ENCODE measurements around the gene PIN4.

PIN4 gene

GRCh38 chrX:72238183-72238582, 56.6 kb downstream of the PIN4 start:
- no peaks in the 10 kb centered on the region for H3K9me3 ChIP-seq (replicated peaks; ENCODE audit: insufficient read depth, low read length)
- no peak overlapping the region for H2AFZ ChIP-seq (ENCODE audit: low read length)
- H3K4me3 ChIP-seq (ENCODE audit: low read length), result peak overlapping the region; percentile 66
- no peak for DNase-seq
- H3K4me1 ChIP-seq (ENCODE audit: low read length), result no peaks in the 10 kb centered on the region
- no peaks in the 10 kb centered on the region for H3K27me3 ChIP-seq (replicated peaks; ENCODE audit: insufficient read depth, low read length)
- H3K9me2 ChIP-seq (replicated peaks; ENCODE audit: insufficient read depth, low read length), result no peaks in the 10 kb centered on the region
- no peaks in the 10 kb centered on the region for H3K36me3 ChIP-seq (replicated peaks; ENCODE audit: insufficient read depth, low read length)
- TF ChIP-seq, protein P1, sequence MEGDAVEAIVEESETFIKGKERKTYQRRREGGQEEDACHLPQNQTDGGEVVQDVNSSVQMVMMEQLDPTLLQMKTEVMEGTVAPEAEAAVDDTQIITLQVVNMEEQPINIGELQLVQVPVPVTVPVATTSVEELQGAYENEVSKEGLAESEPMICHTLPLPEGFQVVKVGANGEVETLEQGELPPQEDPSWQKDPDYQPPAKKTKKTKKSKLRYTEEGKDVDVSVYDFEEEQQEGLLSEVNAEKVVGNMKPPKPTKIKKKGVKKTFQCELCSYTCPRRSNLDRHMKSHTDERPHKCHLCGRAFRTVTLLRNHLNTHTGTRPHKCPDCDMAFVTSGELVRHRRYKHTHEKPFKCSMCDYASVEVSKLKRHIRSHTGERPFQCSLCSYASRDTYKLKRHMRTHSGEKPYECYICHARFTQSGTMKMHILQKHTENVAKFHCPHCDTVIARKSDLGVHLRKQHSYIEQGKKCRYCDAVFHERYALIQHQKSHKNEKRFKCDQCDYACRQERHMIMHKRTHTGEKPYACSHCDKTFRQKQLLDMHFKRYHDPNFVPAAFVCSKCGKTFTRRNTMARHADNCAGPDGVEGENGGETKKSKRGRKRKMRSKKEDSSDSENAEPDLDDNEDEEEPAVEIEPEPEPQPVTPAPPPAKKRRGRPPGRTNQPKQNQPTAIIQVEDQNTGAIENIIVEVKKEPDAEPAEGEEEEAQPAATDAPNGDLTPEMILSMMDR (IDR thresholded peaks at IDR 0.05; ENCODE audit: low read length), result no peak
- TF ChIP-seq EZH2 (optimal IDR thresholded peaks at IDR 0.05; ENCODE audit: low read depth, low read length), result no peak
- no peak for TF ChIP-seq EZH2phosphoT487 (IDR thresholded peaks at IDR 0.05; ENCODE audit: low read length)
- peak overlapping the region; percentile 47; the same call in 1 of the 2 replicates for H3K9ac ChIP-seq (ENCODE audit: low read length)
- peaks cover 24% of the 10 kb centered on the region for H3K79me2 ChIP-seq (ENCODE audit: low read length)
- no peak overlapping the region for H3K27ac ChIP-seq (ENCODE audit: low read length)
- no peaks in the 10 kb centered on the region for H3F3A ChIP-seq (ENCODE audit: insufficient read depth, low read length)
- H4K20me1 ChIP-seq (ENCODE audit: insufficient read depth, low read length), result no peaks in the 10 kb centered on the region
- H3K4me2 ChIP-seq (ENCODE audit: low read depth, low read length), result peak overlapping the region; percentile 78

DNA sequence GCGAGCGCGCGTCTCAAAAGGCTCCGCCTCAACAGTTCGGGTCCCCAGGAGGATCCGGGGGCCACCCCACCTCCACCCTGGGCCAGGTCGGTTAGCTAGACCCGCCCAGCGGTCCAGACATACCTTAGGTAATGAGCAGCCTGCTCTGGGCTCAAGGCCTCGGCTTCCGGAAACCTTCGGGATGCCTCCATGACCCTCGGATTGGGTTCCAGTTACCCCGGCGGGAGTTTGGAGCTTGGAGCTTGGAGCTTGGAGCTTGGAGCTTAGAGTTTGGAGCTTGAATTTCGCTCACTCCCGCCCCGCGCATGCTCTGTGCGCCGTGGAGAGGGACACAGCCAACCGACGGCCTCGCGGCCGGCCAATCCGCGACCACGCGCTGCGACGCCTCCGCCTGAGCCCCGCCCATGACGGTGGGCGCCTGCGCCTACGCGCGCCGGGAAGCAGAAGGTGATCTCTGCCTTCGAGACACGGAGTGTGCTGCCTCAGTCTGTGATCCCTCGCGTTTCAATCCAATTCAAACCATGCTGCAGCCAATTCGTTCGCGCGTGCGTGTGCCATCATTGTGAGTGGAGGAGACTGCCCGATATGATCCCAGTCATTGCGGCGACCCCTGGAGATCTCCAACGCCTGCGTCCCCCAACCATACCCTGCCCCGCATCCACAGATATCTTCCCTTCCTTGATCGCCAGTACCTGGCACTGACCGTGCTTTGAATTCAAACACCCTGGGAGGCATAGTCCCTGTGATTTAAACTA, 57.3 kb downstream of the PIN4 start, which contains the start of gene ERCC6L:
ERCC6L (minus strand) TSS at position 307 of the 755 bp plus-strand sequence; CDS start at position 191, 116 bp downstream.
- Histone ChIP-seq H3K9me3 (replicated peaks; ENCODE audit: insufficient read depth, low read length) (no peaks in the 10 kb centered on the region), H2AFZ (ENCODE audit: low read length) (peak within 1 kb of the TSS; percentile 58; the same call in 1 of the 2 replicates), H3K27ac (ENCODE audit: low read length) (no peak within 1 kb of the TSS)

DNA sequence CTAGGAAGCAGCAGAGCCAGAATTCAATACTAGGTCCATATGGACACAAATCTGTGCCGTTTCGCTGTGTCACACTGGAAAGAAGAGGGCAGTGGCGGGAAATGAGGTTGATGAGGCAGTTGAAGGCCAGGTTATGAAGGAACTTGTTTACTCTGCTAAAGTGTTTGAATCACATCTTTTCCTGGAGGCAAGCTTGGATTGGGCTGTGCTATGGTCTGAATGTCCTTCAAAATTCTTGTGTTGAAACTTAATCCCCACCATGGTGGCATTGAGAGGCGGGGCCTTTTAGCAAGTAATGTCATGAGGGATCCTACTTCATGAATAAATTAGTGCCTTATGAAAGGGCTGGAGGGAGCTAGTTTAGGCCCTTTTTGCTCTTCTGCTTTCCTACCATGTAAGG, 59.4 kb downstream of the PIN4 start:
- no peak overlapping the region for H3K27ac ChIP-seq (ENCODE audit: low read length)
- H3F3A ChIP-seq (ENCODE audit: insufficient read depth, low read length), result no peaks in the 10 kb centered on the region
- H3K9me3 ChIP-seq (replicated peaks; ENCODE audit: insufficient read depth, low read length), result no peaks in the 10 kb centered on the region
- H3K4me3 ChIP-seq (ENCODE audit: low read length), result no peak overlapping the region
- H3K9me2 ChIP-seq (replicated peaks; ENCODE audit: insufficient read depth, low read length), result no peaks in the 10 kb centered on the region
- TF ChIP-seq EZH2 (optimal IDR thresholded peaks at IDR 0.05; ENCODE audit: low read depth, low read length) (no peak), EZH2phosphoT487 (IDR thresholded peaks at IDR 0.05; ENCODE audit: low read length) (no peak)
- DNase-seq, result no peak
- no peaks in the 10 kb centered on the region for H3K4me1 ChIP-seq (ENCODE audit: low read length)
- no peak overlapping the region for H3K4me2 ChIP-seq (ENCODE audit: low read depth, low read length)
- no peaks in the 10 kb centered on the region for H3K36me3 ChIP-seq (replicated peaks; ENCODE audit: insufficient read depth, low read length)
- H3K27me3 ChIP-seq (replicated peaks; ENCODE audit: insufficient read depth, low read length), result no peaks in the 10 kb centered on the region
- H4K20me1 ChIP-seq (ENCODE audit: insufficient read depth, low read length), result no peaks in the 10 kb centered on the region
- no peak overlapping the region for H2AFZ ChIP-seq (ENCODE audit: low read length)
- H3K79me2 ChIP-seq (ENCODE audit: low read length), result peaks cover 20% of the 10 kb centered on the region
- no peak overlapping the region for H3K9ac ChIP-seq (ENCODE audit: low read length)

More for the DNA sequence above, 57.3 kb downstream of the PIN4 start, which contains the start of gene ERCC6L:
- H3K4me1 ChIP-seq (ENCODE audit: low read length), result no peaks in the 10 kb centered on the region
- H3F3A ChIP-seq (ENCODE audit: insufficient read depth, low read length), result no peaks in the 10 kb centered on the region
- peak within 1 kb of the TSS; percentile 66 for H3K4me3 ChIP-seq (ENCODE audit: low read length)
- no peaks in the 10 kb centered on the region for H3K9me2 ChIP-seq (replicated peaks; ENCODE audit: insufficient read depth, low read length)
- no peaks in the 10 kb centered on the region for H4K20me1 ChIP-seq (ENCODE audit: insufficient read depth, low read length)
- peak within 1 kb of the TSS; percentile 78 for H3K4me2 ChIP-seq (ENCODE audit: low read depth, low read length)
- peak within 1 kb of the TSS; percentile 47; the same call in 1 of the 2 replicates for H3K9ac ChIP-seq (ENCODE audit: low read length)
- H3K79me2 ChIP-seq (ENCODE audit: low read length), result peaks cover 24% of the 10 kb centered on the region
- H3K36me3 ChIP-seq (replicated peaks; ENCODE audit: insufficient read depth, low read length), result no peaks in the 10 kb centered on the region
- no peaks in the 10 kb centered on the region for H3K27me3 ChIP-seq (replicated peaks; ENCODE audit: insufficient read depth, low read length)
- DNase-seq, result peak; percentile 83
- no peak for TF ChIP-seq EZH2 (optimal IDR thresholded peaks at IDR 0.05; ENCODE audit: low read depth, low read length)
- TF ChIP-seq EZH2phosphoT487 (IDR thresholded peaks at IDR 0.05; ENCODE audit: low read length), result no peak
- TF ChIP-seq, protein P1 (IDR thresholded peaks at IDR 0.05; ENCODE audit: low read length), result no peak

DNA sequence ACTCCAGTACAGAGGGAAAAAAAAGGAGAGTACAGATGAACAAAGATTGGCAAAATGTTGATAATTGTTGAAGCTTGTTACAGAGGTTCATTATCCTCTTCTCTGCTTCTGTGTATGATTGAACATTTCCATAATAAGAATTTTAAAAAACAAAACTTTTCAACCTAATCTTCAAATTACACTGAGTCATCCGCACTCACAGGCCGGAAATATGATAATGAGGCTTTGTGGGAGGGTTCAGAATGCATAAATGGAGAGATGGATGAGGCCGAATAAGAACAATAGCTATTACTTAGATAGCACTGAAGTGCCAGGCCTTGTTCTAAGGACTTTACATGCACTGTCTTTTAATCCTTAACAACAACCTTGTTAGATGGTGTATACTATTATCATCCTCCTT, 61.9 kb downstream of the PIN4 start:
- H3K4me1 ChIP-seq (ENCODE audit: low read length), result no peaks in the 10 kb centered on the region
- TF ChIP-seq, protein P1 (IDR thresholded peaks at IDR 0.05; ENCODE audit: low read length), result no peak
- TF ChIP-seq EZH2phosphoT487 (IDR thresholded peaks at IDR 0.05; ENCODE audit: low read length), result no peak
- no peak for TF ChIP-seq EZH2 (optimal IDR thresholded peaks at IDR 0.05; ENCODE audit: low read depth, low read length)
- H3K27ac ChIP-seq (ENCODE audit: low read length), result no peak overlapping the region
- H2AFZ ChIP-seq (ENCODE audit: low read length), result no peak overlapping the region
- no peak overlapping the region for H3K9ac ChIP-seq (ENCODE audit: low read length)
- no peak overlapping the region for H3K4me2 ChIP-seq (ENCODE audit: low read depth, low read length)
- H3K4me3 ChIP-seq (ENCODE audit: low read length), result no peak overlapping the region
- H3K9me3 ChIP-seq (replicated peaks; ENCODE audit: insufficient read depth, low read length), result no peaks in the 10 kb centered on the region
- no peaks in the 10 kb centered on the region for H3K27me3 ChIP-seq (replicated peaks; ENCODE audit: insufficient read depth, low read length)
- DNase-seq, result no peak
- H3K36me3 ChIP-seq (replicated peaks; ENCODE audit: insufficient read depth, low read length), result no peaks in the 10 kb centered on the region
- peaks cover 2% of the 10 kb centered on the region for H3K79me2 ChIP-seq (ENCODE audit: low read length)
- no peaks in the 10 kb centered on the region for H3F3A ChIP-seq (ENCODE audit: insufficient read depth, low read length)
- H3K9me2 ChIP-seq (replicated peaks; ENCODE audit: insufficient read depth, low read length), result no peaks in the 10 kb centered on the region
- no peaks in the 10 kb centered on the region for H4K20me1 ChIP-seq (ENCODE audit: insufficient read depth, low read length)

Measured in MM.1S (cell line).